AG09309 (cell line): ENCODE data around the gene MSH4.
A peak's percentile ranks its signal among the peaks of the same experiment; 100 is the strongest.

ENCODE experiments used
- DNase-seq: peaks from one replicate; pipeline ENCODE4 v3.0.0-alpha.2; 2010; ENCODE audit warnings: low read depth
- H3K4me3 ChIP-seq: 2 replicates; pipeline ENCODE4 v1.5.1; 2011; ENCODE audit warnings: mild to moderate bottlenecking, low read depth, low read length, moderate library complexity; ENCODE audit not compliant: control insufficient read depth
- TF ChIP-seq, protein P1 (sequence below): IDR thresholded peaks from 2 replicates; pipeline ENCODE4 v1.5.1; 2011; ENCODE audit warnings: mild to moderate bottlenecking, low read depth, low read length, inconsistent platforms; ENCODE audit not compliant: insufficient read depth, control insufficient read depth; ENCODE audit errors: missing control alignments

The MSH4 gene

GRCh38 chr1:75879985-75880384, 83.3 kb downstream of the MSH4 start:
- no peak for DNase-seq
- no peak overlapping the region for H3K4me3 ChIP-seq
- TF ChIP-seq, protein P1, sequence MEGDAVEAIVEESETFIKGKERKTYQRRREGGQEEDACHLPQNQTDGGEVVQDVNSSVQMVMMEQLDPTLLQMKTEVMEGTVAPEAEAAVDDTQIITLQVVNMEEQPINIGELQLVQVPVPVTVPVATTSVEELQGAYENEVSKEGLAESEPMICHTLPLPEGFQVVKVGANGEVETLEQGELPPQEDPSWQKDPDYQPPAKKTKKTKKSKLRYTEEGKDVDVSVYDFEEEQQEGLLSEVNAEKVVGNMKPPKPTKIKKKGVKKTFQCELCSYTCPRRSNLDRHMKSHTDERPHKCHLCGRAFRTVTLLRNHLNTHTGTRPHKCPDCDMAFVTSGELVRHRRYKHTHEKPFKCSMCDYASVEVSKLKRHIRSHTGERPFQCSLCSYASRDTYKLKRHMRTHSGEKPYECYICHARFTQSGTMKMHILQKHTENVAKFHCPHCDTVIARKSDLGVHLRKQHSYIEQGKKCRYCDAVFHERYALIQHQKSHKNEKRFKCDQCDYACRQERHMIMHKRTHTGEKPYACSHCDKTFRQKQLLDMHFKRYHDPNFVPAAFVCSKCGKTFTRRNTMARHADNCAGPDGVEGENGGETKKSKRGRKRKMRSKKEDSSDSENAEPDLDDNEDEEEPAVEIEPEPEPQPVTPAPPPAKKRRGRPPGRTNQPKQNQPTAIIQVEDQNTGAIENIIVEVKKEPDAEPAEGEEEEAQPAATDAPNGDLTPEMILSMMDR, result no peak

DNA sequence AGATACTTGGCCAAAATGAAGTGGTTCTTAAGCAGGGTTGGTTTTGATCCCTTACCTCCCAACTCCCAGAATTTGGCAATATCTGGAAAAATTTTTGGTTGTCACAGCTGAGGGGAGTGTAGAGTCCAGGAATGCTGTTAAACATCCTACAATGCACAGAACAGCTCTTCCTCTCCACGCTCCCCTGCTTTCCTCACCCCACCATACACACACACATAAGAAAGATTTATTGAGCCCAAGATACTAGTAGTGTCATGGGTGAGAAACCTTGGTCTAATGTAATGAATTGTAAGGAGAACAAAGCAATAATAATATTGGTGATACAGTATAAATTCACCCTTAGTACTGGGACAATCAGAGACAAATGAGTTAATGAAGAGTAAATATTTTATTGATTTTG, 87.8 kb downstream of the MSH4 start:
- H3K4me3 ChIP-seq, result no peak overlapping the region
- DNase-seq, result no peak
- TF ChIP-seq, protein P1, result no peak

DNA sequence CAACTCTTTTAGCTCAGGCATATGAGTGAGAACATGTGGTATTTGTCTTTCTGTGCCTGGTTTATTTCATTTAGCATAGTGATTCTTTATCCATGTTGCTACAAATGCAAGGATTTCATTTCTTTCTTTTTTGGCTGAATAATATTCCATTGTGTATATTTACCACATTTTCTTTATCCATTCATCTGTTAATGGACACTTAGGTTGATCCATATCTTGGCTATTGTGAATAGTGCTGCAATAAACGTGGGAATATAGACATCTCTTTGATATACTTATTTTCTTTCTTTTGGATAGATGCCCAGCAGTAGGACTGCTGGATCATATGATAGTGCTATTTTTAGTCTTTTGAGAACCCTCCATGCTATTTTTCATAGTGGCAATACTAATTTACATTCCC, 104.7 kb downstream of the MSH4 start:
- TF ChIP-seq, protein P1, result no peak
- no peak overlapping the region for H3K4me3 ChIP-seq
- DNase-seq, result no peak

DNA sequence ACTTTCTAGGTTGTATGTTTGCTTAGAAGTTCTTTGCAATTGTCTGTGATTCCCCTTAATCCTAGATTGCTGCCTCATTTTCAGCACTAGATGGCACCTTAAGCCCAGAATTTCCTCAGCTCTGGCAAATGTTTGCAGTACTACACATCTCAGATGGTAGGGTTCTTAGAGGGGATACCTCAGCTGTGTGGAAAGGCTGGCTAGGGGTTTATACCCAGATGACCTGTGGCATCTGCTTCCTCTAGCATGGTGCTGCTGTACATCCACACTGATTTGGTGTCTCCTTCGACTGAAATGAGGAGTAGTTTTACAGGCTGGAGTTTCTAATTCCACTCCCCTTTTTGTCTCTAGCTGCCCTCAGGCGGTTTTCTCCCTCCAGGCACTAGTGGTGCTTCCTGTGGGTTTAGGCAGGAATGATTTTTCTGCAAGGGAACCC, 112.1 kb downstream of the MSH4 start:
- TF ChIP-seq, protein P1, result peak; percentile 57
- DNase-seq, result peak; percentile 8
- no peak overlapping the region for H3K4me3 ChIP-seq

- DNase-seq, result no peak
- no peak overlapping the region for H3K4me3 ChIP-seq
- TF ChIP-seq, protein P1, result no peak
These were observed 120.2 kb downstream of the MSH4 start for GRCh38 chr1:75916834-75917233.

DNA sequence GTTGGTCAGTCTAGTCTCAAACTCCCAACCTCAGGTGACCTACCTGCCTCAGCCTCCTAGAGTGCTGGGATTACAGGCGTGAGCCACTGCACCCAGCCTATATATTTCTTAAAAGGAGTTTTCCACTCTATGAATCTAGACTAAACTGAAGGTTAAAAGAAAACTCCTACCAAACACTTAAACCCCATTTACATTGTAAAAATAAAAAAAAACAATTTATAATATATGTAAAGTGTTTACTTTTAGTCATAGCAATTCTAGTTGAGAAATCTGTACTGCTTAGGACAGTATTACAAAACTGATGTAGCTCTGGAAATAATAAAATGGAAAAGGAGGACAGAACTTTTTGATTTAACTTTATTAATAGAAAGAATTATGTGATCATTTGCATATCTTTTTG, 126.0 kb downstream of the MSH4 start:
- TF ChIP-seq, protein P1, result no peak
- no peak for DNase-seq
- no peak overlapping the region for H3K4me3 ChIP-seq

GRCh38 chr1:75932304-75932703, 135.6 kb downstream of the MSH4 start, which contains the start of gene ASB17:
TSS of gene ASB17 (minus strand) at chr1:75932404. CDS start at chr1:75932291, 113 bp downstream.
- no peak for DNase-seq
- no peak within 1 kb of the TSS for H3K4me3 ChIP-seq
- TF ChIP-seq, protein P1, result no peak
